ENCODE results near the gene LIMK1. TPM values are rescaled to one million over a fixed set of nuclear protein-coding genes. Genes with fewer than 3 reads are reported as not detected.

LIMK1 gene
- total RNA-seq, 3 donors from 2014 or later, result 18.0 to 18.6 (median 18.1) TPM

- H3K4me3 ChIP-seq, result peak overlapping the region in 2 of 3 donors; percentile 51 to 68
- H3K27me3 ChIP-seq, result no peaks in the 10 kb centered on the region
- peaks cover 15 to 22% of the 10 kb centered on the region in 2 donors for H3K4me1 ChIP-seq
- no peaks in the 10 kb centered on the region for H3K36me3 ChIP-seq
- H3K27ac ChIP-seq, result peak overlapping the region; percentile 82 to 93
- no peaks in the 10 kb centered on the region for H3K9me3 ChIP-seq
- intact Hi-C loops (cut with DNase I; ENCODE audit: low total_unique reads), result no loop called here
- no peak for TF ChIP-seq POLR2AphosphoS5 (IDR thresholded peaks at IDR 0.05)
- no peak for DNase-seq (ENCODE audit: low spot score in 2 of 2)
These were observed 8.8 kb downstream of the LIMK1 start for GRCh38 chr7:74092321-74092963.

- no peak for TF ChIP-seq CTCF (IDR thresholded peaks at IDR 0.05)
- TF ChIP-seq POLR2A (IDR thresholded peaks at IDR 0.05), result no peak
- no peak for TF ChIP-seq POLR2AphosphoS5 (IDR thresholded peaks at IDR 0.05)
- Histone ChIP-seq H3K36me3 (no peaks in the 10 kb centered on the region), H3K4me3 (peak overlapping the region; percentile 47 to 68 (median 51)), H3K27me3 (no peaks in the 10 kb centered on the region), H3K4me1 (peaks cover 15 to 22% of the 10 kb centered on the region in 2 donors), H3K27ac (peak overlapping the region; percentile 82 to 93), H3K9me3 (no peaks in the 10 kb centered on the region)
- intact Hi-C loops (cut with DNase I; ENCODE audit: low total_unique reads), result no loop called here
- DNase-seq (ENCODE audit: low spot score in 2 of 2), result no peak
These were observed 9.4 kb downstream of the LIMK1 start for GRCh38 chr7:74092964-74093471.

GRCh38 chr7:74093671-74094223, 10.1 kb downstream of the LIMK1 start:
- no peak for DNase-seq (ENCODE audit: low spot score in 2 of 2)
- Histone ChIP-seq H3K9me3 (no peaks in the 10 kb centered on the region), H3K4me3 (peak overlapping the region; percentile 47 to 68 (median 51)), H3K4me1 (peaks cover 15 to 22% of the 10 kb centered on the region in 2 donors), H3K36me3 (no peaks in the 10 kb centered on the region), H3K27me3 (no peaks in the 10 kb centered on the region), H3K27ac (peak overlapping the region; percentile 82 to 93)
- intact Hi-C loops (cut with DNase I; ENCODE audit: low total_unique reads), result no loop called here
- TF ChIP-seq POLR2A (IDR thresholded peaks at IDR 0.05) (no peak), POLR2AphosphoS5 (IDR thresholded peaks at IDR 0.05) (no peak), CTCF (IDR thresholded peaks at IDR 0.05) (no peak)

- H3K27ac ChIP-seq, result peak overlapping the region; percentile 82 to 93
- peak overlapping the region; percentile 47 to 68 (median 51) for H3K4me3 ChIP-seq
- no peaks in the 10 kb centered on the region for H3K36me3 ChIP-seq
- no peaks in the 10 kb centered on the region for H3K27me3 ChIP-seq
- peak; percentile 57 to 80 for DNase-seq (ENCODE audit: low spot score in 2 of 2)
- intact Hi-C loops (cut with DNase I; ENCODE audit: low total_unique reads), result no loop called here
- no peaks in the 10 kb centered on the region for H3K9me3 ChIP-seq
- TF ChIP-seq POLR2A (IDR thresholded peaks at IDR 0.05), result no peak
- no peak for TF ChIP-seq CTCF (IDR thresholded peaks at IDR 0.05)
- TF ChIP-seq POLR2AphosphoS5 (IDR thresholded peaks at IDR 0.05), result no peak
- H3K4me1 ChIP-seq, result peaks cover 15 to 22% of the 10 kb centered on the region in 2 donors
These were observed 10.9 kb downstream of the LIMK1 start for GRCh38 chr7:74094224-74095101.

- Histone ChIP-seq H3K9me3 (no peaks in the 10 kb centered on the region), H3K27ac (peak overlapping the region; percentile 82 to 93), H3K27me3 (no peaks in the 10 kb centered on the region), H3K36me3 (no peaks in the 10 kb centered on the region), H3K4me3 (peak overlapping the region; percentile 47 to 68 (median 51)), H3K4me1 (peaks cover 15 to 22% of the 10 kb centered on the region in 2 donors)
- TF ChIP-seq POLR2A (IDR thresholded peaks at IDR 0.05), result no peak
- TF ChIP-seq CTCF (IDR thresholded peaks at IDR 0.05), result no peak
- DNase-seq (ENCODE audit: low spot score in 2 of 2), result no peak
- intact Hi-C loops (cut with DNase I; ENCODE audit: low total_unique reads), result no loop called here
These were observed 11.5 kb downstream of the LIMK1 start for GRCh38 chr7:74095135-74095534.

Data from breast epithelium (tissue), 4 donors.